ENCODE results near the gene SLC6A6.

Gene SLC6A6

DNA sequence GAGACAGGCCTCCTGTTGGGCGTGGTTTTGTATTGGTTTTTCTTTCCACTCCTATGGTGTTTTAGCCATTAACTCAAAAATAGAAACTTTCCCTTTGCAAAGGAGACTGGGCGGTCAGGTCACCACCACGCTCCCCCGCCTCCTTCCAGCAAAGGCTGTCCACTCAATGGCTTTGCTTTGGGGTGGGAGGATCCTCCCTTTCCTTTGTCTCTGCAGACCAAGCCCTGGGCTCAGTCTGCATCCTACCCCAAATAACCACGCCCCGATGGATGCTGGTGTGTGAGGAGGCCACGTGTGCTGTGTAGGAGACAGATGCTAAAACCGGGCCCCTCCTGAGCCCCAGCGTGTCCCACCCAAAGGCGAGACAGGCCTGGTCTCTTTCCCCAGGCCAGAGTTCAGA, 69.3 kb downstream of the SLC6A6 start:
- no peak for DNase-seq

DNA sequence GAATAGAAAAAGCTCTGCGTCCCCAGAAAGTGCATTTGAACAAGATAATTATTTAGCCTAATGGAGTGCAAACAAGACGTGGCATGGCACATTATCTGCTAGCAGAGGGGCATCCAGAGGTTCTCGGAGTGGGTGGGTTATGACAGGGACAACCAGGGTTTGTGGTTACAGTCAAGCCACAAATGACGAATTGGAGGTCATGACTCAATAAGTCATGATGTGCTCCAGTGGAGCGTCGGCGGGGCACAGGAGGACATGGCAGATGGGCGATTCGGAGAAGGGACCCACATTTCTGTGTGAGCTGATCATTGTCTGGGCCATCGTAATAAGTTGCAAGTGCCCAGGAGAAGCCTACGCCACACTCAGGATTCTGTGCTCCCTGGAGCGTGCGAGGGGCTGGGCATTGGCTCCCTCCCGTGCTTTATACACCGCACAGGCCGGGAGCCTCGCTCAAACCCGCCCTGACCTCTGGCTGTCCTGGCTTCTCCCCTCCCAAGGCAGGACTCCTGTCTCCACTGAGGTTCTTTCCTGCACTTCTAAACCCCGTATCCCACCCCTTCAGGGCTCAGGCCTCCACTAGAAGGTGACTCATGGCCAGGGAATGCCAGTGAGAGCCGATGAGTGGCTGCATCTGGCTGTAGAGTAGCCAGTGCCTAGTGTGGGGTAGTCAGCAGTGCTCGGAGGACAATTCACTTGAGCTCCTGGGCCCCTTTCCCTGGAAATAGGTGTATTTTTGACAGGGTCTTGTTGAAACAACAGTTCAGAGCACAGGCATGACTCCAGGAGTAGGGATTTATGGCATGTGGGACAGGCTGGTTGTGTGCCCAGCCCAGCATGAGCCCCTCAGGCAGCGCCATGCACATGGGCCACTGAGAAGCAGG, 70.3 kb downstream of the SLC6A6 start:
- DNase-seq, result no peak

DNA sequence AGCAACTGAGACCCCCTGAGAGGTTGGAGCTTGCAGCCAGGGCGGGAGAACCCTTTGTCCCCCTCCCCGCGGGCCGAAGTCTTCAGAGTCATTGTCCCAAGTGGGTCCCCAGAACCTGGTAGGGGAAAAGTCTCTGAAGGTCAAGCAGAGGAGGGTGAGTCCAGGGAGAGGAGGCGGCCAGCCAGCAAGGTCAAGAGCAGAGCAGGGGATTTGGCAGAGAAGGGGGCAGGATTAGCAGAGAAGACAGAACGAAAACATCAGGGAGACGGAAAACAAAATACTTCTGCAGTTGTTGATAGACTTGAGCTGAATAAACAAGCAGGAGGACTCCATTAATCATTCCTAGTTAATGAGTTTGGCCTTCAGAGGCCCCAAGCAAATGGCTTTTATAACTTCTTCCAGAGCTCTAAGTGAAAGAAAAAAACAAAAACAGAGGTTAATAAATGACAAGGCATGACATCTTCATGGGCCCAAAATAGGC, 71.0 kb downstream of the SLC6A6 start:
- no peak for DNase-seq

DNA sequence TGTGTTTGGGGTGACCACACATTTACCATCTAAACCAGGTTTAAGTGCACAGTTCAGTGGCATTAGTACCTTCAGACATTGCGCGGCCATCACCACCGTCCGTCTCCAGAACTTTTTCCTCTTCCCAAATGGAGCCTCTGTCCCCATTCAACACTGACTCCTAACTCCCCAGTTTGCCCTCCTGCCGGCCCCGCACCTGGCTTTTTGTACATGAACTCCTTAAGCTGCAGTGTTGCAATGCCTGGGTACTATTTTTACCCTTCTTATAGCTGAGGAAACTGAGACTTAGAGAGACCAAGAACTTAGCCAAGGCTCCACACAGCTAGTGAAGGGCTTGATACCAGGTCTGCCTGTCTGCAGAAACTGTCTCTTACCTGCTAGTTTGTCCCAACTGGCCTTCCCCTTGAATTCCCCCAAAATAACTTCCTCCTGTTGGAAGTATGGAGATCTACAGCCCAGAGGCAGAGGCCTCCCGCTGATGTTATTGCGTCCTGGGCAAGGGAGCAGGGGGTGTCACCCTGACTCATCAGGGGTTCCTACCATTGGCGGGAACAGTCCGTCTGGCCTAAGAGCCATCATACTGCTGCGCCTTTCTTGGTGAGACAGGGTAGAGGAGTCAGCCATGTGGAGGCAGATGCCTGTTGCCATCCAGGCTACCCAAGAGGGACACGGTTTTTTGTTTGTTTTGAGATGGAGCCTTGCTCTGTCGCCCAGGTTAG, 72.1 kb downstream of the SLC6A6 start:
- no peak for DNase-seq

DNA sequence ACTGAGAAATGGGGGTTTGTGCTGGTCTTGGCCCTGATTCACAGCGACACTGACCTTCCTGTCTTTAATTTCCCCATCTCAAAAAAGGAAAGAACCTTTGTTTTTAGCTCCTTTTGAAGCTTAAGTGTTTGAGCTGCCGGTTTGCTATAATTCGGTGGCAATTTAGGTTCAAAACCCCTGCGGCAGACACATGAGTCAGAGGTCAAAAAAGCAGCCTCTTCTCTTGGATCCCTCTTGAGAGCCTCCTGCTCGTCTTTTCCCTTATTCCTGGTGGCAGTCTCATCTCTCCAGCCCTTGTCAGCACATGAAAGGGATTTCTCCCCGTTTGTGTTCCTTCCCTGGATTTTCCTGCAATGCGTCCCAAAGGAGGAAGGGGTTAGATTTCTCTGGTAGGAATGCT, 73.2 kb downstream of the SLC6A6 start:
- DNase-seq, result no peak

DNA sequence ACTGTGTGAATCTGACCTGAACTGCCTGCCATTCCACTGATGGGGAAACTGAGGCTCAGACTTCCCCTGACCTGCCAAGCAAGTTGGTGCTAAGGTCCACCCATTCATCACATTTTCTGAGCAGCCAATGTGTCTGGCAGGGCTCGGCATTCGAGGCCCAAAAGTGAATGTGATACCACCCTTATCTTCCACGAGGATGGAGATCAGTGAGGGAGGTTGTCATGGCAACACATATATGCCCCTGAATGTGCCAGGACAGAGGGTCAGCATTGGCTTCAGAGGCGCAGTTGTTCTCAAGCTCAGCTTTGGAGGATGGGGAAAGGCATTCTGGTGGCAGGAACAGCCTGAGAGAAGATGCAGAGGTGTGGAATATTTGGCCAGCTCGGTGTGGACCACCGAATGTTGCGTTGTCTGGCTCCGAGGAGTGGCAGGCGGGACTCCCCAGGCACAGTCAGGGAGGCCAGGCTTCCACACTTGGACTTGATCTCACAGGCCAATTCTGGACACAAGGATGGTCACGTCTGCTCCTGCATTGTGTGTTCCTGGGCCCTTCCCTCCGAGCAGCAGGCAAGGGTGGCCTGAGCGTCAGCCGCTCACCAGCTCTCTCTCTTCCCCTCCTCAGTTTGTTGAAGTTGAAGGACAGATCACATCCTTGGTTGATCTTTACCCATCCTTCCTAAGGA, 74.3 kb downstream of the SLC6A6 start:
- no peak for DNase-seq

DNA sequence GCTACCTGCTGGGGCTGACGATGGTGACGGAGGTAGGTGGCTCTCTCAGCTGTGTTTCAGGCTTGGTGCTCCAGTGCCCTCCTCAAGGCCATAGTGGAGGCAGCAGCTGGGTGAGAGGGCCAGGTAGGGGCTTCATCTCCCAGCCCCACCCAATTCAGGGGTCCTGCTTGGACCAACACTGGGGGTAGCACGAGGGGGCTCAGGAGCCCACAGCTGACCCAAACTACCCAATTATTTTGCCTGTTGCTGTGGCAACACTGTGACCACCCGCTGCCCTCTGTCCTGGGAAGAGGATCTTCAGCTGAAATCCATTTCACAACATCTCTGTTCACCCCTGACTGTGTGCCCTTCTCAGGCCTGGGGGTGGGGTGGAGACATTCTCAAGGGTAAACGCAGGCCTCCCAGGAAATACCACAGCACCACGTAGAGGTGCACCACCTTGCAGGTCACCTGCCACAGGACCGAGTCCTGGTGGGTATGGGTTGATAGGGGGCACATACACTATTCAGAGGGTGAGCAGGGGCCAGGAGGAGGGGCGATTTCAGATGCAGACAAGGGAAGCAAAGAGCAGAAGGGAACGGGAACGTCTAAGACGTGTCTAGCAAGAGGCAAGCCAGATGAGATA, 75.0 kb downstream of the SLC6A6 start:
- no peak for DNase-seq

DNA sequence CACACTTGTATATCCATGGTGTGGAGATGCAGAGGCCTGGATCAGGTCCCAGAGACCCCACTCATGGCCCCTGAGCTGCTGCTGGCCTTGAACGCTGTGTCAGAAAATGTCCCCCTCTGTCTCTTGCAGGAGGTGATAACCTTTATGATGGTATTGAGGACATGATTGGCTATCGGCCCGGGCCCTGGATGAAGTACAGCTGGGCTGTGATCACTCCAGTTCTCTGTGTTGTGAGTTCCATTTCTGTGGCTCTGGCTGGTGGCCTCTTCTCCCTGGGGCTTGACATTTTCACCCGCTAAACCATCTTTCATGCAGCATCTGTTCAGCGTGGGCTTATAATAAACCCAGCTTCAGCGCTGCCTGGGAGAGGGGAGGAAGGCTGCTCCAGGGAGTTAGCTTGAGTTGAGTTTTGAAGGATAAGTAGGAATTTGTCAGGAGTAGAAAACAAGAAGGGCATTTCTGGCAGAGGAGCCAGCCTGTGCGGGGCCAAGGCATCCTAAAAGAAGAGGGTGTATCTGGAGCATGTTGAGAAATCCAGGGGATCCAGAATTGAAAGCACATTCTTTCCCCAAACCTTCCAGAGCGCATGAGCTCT, 76.6 kb downstream of the SLC6A6 start:
- no peak for DNase-seq

DNA sequence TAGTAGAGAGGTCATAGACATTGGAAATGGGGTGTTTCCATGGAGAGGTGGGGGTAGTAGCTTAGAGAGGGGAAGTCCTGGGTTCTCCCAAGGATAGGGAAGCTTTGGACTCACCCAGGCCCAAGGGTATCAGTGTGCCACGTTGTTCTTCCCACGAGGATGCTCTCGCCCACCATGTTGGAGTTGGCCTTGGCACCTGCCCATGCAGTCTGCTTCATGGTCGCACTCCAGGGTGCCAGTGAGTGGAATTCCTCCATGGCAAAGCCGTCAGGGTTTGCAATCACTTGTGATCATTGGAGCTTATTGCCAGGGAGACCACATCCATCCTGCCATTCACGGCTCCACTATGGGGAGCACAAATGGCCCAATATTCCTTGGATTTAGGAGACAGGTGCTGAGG, 77.2 kb downstream of the SLC6A6 start:
- no peak for DNase-seq

DNA sequence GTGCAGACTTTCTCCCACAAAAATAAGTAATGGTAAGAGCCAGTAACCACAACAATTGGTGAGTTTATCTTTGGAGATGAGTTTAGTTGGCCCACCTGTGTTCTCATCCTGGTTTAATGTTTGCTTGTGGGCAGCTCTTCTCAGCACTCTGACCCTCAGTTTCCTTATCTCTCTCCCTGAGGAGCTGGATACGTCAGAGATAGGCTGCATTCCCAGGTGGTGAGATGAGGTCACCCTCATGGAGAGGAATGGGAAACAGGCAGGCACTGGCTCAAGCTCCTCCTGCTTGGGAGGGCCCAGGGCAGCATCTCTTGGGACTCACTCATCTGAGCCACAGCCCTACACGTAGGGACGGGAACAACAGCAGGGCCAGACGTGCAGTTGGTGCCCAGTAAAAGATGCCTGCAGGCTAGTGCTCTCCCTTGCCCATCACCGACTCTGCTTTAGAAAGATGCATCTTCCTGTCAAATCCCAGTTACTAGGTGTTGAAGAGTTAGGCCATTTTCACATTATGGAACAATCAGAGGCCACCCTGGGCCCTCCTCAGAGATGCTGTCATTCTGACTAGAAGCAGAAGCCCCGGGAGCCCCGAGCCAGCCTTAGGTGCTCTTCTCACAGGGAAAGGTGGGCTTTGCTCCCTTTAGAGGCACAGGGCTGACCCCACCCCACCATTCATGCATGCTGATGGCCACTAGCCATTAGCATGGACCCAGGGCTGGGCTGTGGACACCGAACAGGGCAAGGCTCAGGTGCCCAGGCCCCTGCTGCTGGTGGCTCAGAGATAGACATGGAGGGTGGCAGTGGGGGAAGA, 78.0 kb downstream of the SLC6A6 start:
- DNase-seq, result no peak

DNA sequence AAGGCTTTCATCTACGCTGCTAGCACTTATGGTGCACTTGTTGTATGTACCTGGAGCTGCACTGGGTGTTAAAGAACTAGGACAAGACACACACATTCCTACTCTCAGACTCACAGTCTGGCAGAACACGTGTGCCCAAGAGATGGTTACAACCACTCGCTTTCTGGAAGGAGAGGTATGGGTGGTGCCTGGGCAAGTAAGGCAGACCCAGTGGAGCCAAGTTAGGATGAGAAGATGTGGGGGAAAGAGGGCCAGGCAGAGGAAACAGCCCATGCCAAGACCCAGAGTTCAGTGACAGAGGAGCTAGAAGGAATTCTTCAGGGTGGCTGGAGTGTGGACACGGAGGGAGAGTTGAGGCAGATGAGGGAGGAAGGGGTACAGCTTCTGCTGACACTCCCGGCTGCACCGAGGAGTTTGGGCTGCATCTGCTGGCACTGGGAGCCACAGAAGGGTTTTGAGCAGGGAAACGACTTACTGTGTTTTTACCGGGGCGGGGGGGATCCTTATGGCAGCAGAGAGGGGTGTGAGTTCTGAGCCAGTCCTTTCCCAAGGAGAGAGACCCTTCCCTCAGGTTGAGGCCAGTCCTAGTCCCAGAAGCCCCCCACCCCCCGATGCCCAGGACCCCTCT, 78.7 kb downstream of the SLC6A6 start:
- no peak for DNase-seq

DNA sequence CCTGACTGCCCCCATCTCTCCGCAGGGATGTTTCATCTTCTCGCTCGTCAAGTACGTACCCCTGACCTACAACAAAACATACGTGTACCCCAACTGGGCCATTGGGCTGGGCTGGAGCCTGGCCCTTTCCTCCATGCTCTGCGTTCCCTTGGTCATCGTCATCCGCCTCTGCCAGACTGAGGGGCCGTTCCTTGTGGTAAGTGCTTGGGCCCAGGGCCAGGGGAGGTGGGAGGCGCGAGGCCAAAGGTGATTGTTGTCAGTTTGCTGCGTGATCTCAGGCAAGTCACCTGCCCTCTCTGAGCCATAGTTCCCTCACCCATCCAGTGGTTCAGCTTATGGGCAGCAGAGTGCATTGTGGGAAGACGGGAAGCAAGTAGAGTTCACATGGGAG, 79.2 kb downstream of the SLC6A6 start:
- no peak for DNase-seq

DNA sequence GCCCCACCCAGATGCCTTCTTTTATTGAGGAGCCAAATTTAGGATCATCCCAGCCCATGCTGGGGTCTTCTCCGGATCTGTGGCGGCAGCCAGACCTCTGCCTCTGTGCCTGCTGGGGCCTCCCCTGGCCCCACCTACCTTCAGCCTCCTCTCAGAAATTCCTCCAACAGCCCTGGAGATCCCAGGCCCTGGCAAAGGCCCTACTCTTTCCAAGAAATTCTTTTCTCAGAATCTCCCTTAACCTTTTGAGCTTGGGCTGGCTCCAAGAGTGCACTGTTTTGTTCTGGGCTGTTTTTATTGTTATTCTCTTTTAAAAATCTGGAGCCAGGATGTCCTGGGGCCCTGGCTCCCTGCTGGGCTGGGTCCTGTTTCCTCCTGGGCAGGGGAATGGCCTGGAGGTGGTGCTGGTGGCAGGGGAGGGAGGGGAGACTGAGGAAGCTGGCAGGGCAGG, 79.9 kb downstream of the SLC6A6 start:
- no peak for DNase-seq

DNA sequence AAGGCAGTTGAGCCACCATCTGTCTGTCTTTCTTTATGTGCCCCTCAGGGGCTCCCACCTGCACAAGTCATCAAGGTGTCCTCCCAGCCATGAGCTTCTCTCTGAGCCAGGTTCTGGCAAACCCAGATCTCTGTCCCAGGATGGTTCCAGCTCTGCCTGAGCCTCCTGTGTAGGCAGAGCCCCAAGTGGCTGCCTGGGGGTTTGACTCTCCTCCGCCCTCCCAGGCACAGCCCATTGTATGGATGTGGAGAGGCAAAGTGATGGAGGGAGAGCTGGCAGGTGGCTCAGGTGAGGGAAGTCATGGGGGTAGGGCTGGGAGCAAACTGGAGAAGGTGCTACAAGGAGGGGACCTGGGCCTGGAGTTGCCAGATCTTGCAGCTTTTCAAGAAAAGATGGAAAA, 80.9 kb downstream of the SLC6A6 start:
- DNase-seq, result no peak

DNA sequence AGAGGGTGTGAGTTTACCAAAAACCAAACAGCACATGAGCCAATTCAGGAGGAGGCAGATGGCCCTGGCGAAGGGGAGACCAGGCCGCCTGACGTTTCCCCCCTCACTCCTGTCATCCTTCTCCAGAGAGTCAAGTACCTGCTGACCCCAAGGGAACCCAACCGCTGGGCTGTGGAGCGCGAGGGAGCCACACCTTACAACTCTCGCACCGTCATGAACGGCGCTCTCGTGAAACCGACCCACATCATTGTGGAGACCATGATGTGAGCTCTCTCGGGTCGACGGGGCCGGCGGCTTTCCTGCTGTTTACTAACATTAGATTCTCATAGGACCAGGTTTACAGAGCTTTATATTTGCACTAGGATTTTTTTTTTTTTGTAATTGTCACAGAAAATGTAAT, 82.3 kb downstream of the SLC6A6 start:
- DNase-seq, result no peak

DNA sequence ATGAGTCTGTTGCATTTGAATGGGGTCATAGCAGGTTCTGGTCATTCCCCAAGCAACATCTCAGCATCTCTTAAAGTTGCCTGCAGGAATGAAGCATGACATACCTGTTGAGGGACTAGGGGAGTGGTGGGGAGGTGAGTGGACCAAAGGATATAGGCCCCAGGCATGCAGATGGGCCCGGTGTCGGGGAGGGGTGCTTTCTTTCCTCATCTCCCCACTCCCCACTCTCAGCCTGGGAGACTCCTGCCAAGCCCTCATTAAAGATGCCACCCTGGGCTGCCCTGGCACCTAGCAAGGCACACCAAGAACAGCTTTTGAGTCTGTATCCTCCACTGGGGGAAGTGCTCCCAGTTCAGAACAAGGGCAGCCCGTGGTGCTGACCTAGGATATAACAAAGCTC, 83.6 kb downstream of the SLC6A6 start:
- DNase-seq, result no peak

DNA sequence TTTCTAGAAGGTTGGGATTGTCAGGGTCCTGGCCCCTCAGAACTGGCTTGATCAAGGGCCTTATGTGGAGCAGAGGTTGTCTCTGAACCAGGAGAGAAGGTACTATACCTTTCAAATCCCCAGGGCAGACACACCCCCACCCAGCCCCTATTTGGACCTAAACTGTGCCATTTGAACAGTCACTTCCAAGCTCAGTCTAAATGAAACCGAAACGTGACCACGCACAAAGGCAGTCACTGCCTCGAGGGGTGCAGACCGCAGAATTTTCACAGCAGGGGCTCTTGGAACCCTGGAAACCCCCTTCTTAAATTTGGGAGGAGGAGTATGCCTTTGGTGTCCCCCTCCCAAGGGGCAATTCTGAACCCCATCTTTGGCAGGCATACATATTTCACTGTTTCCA, 84.1 kb downstream of the SLC6A6 start:
- DNase-seq, result no peak

DNA sequence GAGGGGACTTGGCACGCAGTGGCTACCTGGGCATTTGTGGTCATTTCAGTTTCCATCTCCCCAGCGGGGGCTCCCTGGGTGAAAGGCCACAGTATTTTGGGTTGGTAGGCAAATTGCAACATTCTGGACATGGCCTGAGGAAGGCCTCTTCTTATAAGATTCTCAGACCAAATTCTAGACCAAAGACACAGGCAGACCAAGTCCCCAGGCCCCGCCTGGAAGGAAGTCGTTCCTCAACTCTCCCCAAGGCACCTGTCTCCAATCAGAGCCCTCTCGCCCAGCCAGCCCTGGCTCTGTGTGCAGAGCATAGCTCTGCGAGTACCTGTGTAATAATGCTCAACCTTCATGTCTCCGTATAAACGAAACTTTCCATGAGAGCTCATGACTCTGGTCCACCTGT, 84.7 kb downstream of the SLC6A6 start:
- DNase-seq, result no peak

DNA sequence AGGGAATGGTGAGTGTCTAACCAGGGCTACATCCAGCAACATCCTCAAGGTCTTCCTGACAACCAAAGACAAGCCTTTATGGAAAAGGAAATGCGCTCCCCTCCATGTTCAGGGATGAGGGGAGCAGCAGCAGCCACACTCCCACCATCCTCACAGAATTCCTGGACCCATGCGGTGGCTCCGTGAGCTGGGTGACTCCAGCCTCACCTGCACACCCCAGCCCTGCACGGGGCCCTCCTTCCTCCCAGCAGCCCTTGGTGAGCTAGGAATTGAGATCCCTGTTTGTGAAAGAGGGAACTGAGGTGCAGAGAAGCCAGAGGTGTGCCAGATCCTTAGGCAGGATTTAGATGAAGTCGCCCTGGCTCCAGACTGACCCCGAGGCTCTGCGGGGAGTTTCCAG, 85.4 kb downstream of the SLC6A6 start:
- DNase-seq, result no peak

DNA sequence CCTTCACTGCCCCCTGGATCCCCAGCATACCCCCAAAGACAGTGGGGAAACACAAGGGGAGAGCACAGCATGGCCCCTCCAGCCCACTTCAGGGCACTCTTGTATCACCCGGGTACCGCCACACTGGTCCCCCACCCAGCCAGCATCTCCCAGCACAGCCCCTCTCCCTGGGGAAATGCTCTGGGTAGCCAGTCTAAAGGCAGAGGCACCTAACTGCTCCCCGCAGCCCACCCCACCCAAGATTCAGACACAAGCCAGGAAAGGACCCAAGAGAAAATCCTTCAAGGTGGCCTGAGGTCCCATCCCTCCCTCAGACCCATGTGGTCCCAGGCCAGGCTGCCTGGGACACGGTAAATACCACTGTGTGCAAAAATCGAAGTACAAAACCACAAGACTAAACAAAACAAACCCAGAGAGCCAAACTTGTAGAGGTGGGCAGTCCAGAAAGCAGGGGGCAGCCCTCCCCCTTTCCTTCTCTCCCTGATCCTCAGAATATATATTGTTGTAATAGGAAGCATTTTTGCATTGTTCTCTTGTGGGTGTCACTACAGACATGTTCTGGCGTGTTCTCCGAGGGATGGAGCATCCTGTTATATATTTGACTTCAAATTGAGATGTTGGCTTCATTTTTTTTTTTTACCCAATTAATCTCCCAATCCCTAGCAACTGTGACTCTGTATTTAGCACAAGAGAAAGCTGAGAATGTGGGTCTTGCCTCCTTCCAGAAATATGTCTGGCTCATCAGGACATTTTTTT, 86.1 kb downstream of the SLC6A6 start:
- no peak for DNase-seq

DNA sequence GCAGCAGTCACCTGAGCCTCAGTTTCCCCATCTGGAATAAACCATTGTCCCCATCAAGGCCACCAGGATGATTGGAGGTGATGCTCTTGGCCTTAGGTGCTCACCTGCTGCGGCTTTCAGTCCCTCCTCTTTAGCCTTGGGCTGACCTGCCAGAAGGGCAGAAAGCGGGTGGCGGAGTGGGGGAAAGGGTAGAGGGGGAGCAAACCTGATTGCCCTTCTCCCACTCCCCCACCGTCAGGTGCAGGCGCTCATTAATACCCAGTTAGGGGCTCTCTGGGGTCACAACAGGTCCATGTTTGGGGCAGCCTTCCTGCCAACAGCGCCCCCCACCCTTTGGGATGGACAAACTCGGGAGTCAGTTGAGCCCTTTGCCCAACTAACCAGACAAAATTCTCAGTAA, 87.2 kb downstream of the SLC6A6 start:
- no peak for DNase-seq

All from NCI-H446 treated with DMSO at 0.1 percent for 48 hours (cell line).